GM15510 (cell line): ENCODE data around the gene PDE5A.

Source experiments
- POLR2A ChIP-seq: IDR thresholded peaks from 3 replicates; pipeline ENCODE4 v1.6.1; 2011; ENCODE audit warnings: borderline replicate concordance; ENCODE audit not compliant: insufficient read length; ENCODE audit errors: extremely low read depth

The PDE5A gene

DNA sequence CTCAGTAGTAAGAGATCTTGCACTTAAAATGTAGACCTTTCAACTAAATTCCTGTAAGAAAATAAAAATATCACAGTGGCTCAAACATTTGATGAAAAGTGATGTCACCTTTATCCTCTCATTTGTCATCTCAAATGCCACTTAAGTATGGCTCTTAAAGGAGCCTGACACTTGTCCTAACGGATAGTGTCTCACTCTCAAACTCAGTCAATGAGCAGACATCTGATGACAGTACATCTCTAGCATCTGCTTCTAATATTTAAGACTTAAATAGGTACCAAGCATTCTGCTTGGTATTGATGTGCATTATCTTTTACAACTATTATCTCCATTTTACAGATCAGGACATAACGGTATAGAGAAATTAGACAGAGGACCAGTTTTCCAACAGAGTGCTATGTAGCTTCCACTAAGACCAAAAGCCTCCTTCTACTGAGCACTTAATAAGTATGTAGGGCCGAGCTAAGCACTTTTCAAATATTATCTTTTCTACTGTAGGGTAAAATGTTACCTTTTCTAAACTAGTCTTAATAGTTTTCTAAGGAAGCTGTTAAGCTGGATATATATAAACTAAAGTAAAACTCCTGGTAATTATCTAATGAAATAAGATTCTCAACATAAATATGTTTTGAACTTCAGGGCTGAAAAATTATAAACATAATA lies 110.2 kb downstream of the PDE5A start:
- no peak for TF ChIP-seq POLR2A

GRCh38 chr4:119517361-119518229 lies 111.0 kb downstream of the PDE5A start:
- no peak for TF ChIP-seq POLR2A

- no peak for TF ChIP-seq POLR2A
These were observed 116.2 kb downstream of the PDE5A start for GRCh38 chr4:119512398-119512797.

DNA sequence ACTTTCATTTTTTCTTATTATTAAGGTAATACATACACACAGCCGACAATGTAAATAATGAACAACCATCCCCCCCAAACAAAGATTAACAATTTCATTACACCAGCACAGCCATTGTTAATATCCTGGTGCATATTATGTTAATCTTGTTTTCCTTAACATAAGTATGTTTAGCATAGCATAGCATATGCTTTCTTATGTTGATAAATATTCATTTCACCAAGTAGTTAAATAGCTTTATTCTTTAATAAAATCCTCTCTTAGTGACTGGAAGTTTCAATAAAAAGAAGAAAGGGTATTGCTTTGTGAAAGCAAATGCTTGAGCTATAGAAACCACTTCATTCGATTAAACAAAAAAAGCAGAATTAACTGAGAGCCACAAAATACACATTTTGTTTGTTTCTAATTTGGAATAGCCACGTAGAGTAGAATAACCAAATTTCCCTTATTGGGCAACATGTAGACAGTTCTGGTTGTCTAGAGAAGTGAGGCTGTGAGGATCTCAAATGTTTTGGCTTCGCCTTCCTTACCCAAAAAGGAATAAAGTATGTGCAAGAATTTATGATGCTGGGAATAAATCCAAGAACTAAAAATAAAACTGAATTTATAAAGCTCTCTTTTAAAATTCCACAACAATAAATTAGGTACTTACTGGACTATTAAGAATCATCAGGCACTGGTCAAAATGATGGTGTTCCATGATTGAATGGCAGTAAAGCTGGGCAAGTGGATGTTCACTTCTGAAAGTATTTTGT lies 118.0 kb downstream of the PDE5A start:
- no peak for TF ChIP-seq POLR2A

GRCh38 chr4:119508281-119508680 lies 120.3 kb downstream of the PDE5A start:
- TF ChIP-seq POLR2A, result no peak

- TF ChIP-seq POLR2A, result no peak
These were observed 121.8 kb downstream of the PDE5A start for GRCh38 chr4:119506806-119507205.

DNA sequence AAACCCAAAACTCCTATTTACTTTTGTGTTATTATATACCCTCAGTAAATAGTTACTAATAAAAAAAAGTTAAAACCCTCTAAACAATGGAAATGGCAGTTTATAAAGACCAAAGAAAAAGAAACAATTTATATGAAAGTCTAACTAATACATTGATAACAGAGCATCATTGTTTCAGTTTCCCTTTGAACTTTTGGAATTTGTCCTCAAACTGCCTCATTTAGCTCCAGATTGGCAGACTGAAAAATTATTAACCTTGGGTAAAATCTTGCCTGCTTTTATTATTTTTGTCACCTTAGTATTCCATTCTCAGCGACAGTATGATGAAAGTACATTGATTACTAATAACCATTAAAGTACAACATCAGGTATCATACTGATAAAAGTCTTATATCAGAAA lies 124.0 kb downstream of the PDE5A start:
- no peak for TF ChIP-seq POLR2A

DNA sequence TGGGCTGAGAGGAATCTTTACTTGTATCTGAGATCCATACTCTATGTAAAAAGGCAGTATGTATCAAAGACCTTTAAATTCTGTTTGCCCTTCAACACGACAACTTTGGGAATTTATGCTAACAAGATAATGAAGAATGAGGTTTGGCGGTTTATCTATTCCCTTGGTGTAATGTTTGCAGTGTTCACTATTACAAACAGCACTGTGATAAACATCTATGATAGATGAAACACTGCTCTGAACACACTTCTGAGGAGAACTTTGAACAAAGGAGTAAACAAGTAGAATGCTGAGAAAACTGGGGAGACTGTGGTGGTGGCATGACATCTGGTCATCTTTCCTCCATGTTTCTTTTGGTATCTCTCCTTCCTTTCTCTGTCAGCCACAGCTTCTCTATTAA lies 126.9 kb downstream of the PDE5A start:
- TF ChIP-seq POLR2A, result no peak

- TF ChIP-seq POLR2A, result no peak
These were observed 130.1 kb downstream of the PDE5A start for GRCh38 chr4:119498527-119498926.

DNA sequence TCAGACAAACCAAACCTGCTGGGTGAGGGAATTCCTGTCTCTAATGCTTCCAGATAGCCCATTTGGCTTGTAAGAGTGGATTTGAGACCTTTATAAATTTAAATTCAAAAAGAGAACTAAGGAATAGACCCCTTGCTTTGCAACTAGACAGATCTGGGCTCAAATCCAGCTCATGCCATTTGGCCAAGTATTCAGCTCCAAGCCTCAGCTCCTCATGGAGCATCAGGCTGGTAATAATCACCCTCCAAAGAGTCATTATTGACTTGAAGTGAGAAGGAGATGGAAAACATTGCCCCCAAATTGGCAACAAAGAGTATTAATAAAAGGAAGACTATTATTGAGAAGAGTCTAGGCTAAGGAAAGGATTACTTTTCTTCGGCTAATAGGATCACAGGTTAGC lies 134.7 kb downstream of the PDE5A start:
- no peak for TF ChIP-seq POLR2A

- TF ChIP-seq POLR2A, result no peak
These were observed 135.2 kb downstream of the PDE5A start for GRCh38 chr4:119493419-119493818.

DNA sequence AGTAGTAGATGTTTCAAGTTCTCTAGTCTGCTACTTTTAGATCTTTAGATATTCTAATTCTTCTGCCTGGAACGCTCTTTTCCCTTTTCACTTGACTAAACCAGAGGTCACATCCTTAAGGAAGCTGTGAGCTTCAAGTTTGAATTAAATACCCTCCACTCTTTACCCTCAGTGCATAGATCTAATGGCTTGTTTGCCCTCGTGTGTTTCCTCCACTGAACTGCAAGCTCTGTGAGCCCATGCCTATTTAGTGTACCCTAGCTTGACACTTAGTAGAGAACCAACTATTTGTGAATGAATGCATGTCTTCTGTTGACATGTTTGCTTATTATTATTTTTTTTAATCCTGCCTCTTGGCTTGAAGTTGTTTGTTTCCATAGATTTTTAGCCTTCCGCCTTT lies 138.3 kb downstream of the PDE5A start:
- no peak for TF ChIP-seq POLR2A

DNA sequence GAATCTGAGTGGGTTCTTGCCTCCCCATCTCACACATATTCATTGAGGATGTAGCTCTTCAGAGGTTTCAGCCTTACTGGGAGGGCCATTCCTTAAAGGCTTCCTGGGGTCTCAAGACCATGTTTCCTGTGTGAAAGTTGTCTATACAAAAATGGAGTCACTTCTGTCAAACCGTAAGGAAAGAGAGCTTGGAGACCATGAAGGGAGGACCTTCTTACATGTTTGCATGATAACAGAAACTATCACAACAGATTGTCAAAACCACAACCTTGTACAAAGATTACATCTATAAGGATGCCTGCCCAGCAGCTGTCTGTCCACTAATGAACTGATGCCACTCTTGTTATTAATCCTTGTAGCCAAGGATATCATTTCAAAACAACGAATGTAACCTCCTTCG lies 139.3 kb downstream of the PDE5A start:
- no peak for TF ChIP-seq POLR2A

DNA sequence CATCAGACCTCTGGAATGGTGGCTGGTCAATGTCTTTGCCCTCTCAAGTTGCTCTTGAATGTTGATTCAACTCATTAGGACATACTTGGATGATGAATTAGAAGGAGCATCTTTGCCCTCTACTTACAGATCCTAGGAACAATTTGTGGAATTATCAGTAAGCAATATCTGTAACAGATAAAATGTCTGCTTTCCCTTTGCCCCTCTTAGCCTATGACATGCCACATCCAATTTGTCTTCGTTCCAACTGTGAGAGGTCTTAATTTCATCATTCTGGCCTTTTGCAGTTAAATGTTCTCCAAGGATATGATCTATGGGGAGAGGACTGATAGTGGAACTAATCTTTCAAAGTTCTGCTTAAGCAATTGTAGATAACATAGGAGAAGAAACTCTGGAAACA lies 148.3 kb downstream of the PDE5A start:
- no peak for TF ChIP-seq POLR2A

DNA sequence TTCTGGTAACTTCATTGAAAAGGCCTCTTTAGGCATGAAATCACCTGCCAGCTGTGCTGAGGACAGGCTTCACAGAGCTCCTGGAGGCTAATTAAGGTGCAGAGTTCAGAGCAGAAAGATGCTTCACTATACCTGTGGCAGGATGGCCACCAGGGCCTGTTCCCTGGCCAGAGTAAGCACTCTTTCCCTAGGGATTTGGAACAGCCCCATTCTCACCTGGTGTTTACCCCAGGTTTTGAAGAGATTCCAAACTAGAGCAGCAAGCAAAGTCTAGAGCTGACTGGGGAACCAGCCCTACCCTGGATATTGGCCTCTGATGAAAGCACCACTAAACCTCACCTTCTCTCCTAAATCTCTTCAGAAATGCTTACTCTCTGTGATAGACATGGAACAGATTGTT lies 148.8 kb downstream of the PDE5A start:
- no peak for TF ChIP-seq POLR2A
